GM21381 (cell line): ENCODE data around the gene ARMH2.

Experiments used
- ATAC-seq: cut with Tn5 transposase; IDR thresholded peaks from one replicate; pipeline ENCODE4 v1.9.1; 2021; ENCODE audit warnings: mild to moderate bottlenecking, moderate library complexity; ENCODE audit not compliant: unreplicated experiment

The ARMH2 gene

DNA sequence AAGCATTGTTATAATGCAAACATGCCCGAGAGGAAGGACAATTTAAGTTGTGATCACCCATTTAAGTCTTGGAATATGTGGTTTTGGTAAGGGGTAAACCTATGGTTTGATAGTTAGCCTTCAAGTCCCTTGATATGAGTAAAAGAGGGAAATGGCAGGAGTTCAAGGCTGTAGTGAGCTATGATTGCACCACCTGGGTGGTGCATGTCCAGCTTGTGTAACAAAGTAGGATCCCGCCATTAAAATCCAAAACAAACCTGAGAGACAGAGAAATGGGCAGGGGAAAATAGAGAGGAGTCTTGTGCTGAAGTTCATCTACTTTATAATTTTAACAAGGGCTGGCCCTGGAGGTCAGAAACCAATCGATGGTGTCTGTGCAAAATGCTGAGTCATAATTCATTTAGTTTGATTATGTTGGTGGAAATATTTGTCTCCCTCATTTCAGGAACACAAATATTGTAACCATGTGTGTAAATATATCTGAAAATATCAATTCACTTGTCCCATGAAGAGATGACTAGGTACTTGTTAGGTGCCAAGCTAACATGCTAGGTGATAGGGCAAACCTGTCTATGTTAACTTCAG is 23.2 kb upstream of the ARMH2 start:
- no peak for ATAC-seq

DNA sequence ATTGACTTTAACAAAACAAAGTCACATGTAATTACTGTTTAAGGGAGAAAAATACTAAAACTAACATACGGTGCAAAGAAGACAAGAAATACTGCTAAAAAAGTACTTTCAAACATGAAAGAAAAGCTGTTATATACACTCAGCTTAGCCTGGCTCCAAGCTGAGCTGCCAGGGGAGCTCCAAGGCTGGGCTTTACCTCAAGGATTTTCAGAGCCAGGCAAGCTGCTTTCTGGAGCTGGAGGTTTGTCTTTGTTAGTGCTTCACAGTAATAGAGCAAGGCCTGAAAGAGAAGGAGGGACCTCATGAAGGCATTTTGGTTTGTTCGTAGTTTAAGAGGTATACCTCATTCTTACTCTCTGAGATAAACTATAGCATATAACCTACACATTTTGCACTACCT is 19.6 kb upstream of the ARMH2 start:
- ATAC-seq = no peak

DNA sequence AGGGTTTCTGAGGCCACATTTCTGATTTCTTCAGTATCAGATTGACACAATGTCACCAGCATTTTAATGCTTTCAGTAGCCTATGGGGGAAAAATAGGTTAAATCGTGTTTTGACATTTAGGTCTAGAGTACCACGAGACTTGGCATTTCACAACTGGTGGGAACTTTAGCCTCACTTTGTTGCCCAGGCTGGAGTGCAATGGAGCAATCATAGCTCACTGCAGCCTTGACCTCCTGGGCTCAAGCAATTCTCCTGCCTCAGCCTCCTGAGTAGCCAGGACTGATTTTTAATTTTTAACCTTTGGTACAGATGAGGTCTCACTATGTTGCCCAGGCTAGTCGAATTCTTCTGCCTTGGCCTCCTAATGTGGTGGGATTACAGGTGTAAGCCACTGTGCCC is 11.0 kb upstream of the ARMH2 start:
- no peak for ATAC-seq

DNA sequence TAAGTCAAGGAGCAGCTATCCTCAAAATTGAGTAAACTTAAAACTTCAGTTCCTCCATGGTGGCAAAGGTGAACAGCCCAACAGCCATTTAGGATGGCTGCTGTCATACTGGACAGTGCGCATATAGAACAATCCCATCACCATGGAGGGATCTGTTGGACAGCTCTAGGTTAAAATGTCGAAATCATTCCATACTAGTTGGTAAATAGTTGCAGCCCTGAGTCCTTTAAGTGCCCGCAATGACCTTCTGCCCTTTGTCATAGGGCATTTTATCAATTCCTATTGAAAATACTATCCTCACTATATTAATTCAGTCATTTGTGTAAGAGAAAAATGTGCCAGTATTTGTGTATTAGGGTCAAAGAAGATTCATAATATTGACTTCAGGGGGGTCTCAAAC is 8.9 kb upstream of the ARMH2 start:
- no peak for ATAC-seq

DNA sequence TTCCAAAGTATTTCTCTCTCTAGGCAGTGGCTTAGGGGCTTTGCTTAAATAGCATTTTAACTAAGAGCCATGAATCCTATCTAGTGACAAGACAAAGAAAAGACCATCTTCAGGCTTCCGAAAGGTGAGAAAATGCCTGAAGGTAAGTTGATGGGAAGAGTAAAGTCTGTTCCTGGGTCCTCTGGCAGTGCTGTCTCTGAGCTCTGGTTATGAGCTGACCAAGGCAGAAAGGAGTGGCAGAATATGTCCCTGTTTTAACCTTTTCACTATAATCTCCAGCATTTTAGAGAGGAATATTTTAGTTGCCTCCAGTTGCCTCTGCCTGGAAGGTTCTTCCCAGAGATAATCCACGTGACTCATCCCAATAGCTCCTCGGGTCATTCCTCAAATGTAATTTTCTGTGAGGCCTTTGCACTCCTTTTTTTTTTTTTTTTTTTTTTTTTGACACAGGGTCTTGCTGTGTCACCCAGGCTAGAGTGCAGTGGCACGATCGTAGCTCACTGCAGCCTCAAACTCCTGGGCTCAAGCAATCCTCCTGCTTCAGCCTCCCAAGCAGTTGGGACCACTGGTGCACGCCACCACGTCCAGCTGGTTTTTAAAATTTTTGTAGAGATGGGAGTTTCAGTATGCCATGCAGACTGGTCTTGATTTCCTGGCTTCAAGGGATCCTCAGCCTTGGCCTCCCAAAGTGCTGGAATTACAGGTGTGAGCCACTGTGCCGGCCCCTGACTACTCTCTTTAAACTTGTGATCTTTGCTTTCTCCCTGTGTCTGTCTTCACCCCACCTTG is 3.7 kb upstream of the ARMH2 start:
- no peak for ATAC-seq

DNA sequence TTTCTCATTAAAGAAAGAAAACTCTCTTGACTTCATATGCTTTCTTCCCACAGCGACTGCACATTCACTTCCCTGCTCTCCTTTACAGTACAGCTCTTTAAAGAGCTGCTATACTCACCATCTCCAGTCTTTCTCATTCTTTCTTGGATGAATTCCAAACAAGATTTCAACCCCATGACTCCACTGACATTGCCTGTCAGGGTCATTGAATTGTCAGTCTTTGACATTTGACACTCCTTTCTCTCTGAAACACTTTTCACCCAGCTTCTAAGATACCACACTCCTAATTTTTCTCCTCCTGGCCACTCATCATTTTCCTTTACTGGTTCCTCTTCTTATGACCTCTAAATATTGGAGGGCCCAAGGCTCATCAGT is 811 bp upstream of the ARMH2 start:
- ATAC-seq = no peak

DNA sequence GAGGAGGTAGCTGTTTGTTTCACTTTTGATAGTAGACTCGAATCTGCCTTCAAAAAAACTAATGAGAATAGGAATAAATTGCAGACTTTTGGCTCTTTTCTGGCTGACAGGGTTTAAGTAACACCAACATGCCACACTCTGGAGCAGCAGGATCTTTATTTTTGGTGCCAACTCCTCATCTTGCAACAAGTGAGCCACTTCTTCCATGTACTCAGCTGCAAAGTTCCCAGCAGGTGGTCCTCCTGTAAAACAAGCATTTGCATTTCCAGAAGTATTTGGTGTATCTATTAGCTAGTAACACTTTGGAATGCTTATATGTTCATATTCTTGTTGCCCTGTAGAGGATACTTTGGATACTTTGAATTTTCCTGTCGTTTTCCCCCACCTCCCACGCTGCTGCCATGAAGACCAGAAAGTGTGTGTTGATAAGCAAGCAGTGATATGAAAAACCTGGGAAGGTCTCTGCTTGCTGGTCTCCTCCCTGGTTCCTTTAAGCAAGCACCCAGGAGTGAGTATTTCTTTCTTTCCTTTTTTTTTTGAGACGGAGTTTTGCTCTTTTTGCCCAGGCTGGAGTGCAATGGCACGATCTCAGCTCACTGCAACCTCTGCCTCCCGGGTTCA is 1.0 kb downstream of the ARMH2 start:
- ATAC-seq = no peak

DNA sequence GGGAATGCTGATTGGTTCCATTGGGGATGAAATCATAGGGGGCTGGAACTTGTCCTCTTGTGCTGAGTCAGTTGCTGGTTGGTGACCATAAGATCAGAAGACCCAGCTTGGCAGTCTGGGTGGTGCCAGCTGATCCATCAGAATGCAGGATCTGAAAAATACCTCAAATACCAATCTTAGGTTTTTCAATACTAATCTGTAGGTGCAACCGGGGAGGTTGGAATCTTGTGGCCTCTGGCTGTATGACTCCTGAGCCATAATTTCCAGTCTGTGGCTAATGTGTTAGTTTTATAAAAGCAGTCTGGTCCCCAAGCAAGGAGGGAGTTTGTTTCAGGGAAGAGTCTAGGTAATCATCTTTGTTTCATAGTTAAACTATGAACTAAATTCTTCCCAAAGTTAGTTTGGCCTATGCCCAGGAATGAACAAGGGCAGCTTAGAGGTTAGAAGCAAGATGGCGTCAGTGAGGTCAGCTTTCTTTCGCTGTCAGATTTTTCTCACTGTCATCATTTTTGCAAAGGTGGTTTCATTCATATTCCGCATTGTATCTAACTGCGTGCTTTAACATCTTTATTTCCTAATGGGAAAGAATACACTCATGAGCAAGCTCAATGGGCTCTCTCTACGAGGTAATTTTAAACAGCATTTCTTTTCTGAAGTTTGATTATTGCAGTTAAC is 2.0 kb downstream of the ARMH2 start:
- ATAC-seq = no peak

DNA sequence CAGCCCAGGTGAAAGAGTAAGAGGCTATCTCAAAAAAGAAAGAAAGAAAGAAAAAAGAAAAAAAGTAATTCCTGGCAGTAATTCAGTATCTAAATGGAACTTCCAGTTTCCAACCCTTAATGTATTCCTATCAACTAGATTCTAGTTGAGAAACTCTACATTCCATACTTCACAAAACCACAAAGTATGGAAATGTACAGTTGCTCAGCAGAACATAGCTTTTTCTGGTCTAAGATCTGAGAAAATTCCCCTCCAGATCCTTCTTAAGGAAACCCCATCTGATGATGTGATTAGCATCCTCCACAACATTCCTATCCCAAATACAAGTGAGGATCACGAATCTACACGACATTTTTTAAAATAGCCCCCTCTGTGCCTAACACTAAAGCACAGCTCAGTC is 3.6 kb downstream of the ARMH2 start:
- no peak for ATAC-seq

DNA sequence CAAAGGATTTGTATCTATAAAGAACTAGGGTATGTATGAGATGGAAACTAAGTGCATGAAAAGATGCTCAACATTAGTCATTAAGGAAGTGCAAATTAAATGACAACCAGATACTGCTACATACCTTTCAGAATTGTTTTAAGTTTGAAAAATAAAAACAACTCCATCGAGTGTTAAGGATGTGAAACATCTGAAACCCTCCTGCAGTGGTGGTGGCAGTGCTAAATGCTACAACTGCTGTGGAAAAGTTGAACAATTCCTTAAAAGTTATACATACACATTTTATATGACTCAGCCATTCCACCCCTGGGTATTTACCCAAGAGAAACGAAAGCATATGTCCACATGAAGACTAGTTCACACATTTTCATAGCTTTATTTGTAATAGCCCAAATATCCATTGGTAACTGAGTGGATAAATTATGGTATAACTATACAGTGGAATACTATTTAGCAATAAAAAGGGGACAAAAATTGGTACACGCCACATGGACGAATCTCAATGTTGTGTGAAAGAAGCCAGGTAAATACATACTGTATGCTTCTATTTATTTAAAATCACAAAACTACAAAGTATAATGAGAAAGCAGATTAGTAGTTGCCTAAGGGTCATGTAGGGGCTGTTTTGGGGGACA is 10.6 kb downstream of the ARMH2 start:
- no peak for ATAC-seq

DNA sequence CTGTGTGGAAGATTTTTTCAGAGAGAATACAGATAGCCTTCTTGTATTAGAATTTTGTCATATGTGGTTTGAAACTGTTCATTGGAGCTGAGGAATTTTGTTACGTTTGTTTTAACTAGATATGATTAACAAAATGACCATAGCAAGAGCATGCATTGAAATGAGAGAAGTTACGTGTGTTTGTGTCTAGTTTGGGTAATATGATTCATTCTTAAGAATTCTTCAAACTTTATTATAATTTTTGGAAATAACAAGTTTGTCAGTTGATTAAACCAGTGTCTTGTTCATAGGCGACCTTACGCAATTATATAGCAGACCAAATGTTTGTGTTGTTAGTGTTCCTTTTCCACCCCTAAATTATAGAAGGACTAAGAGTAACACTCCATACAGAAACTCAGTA is 18.5 kb downstream of the ARMH2 start:
- no peak for ATAC-seq

DNA sequence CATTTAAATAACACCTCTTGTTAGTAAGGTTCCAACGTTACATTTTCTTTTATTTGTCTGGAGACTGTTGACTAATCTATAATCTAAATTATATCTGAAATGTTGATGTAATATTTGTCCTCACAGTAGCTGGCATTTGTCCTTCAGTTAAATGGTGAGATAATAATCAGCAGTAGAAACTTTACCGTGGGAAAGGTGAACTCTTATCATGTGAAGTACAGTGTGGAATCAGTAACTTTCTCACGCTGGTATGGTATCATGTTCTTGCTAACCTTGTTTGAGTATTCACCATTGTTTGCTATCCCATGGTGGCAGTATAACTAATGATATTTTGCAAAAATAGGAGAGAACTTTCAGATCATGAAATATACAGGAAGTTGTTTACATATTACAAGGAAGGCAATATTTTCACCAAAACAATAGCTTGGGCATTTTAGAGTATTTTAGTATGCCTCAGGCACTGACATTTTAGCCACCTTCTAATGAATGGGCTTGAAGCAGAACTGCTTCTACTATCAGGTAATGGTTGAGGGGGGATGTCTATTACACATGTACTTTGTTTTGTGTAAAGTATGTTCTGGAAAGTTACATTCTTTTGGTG is 19.2 kb downstream of the ARMH2 start:
- no peak for ATAC-seq

DNA sequence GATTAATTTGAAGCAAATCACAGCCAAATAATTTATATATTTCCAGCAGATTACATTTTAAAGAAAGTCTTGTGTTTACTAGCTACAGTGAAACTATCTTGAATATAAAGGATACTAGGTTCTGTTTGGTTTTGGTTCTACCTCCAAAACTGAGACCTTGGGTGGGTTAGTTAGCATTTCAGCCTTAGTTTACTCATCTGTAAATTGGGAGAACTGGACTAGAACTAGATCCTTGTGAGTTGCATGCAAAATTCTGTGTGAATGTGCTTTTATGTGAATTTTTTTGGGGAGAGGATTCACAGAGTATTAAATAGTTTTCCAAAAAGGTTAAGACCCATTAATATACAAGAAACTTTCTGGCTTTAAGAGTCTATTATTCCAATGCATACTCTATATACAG is 19.8 kb downstream of the ARMH2 start:
- no peak for ATAC-seq

DNA sequence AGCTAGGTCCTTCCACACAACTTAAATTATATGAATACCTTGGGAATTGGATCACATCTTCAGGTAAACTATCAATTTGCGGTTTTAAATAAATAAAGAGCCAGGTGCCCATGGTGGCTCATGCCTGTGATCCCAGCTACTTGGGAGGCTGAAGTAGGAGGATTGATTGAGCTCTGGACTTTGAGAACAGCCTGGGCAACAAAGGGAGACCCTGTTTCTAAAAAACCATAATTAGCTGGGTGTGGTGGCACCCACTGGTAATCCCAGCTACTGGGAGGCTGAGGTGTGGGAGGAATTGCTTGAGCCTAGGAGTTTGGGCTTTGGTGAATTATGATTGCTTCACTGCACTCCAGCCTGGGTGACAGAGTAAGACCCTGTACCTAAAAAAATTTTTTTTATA is 20.6 kb downstream of the ARMH2 start:
- ATAC-seq = no peak

DNA sequence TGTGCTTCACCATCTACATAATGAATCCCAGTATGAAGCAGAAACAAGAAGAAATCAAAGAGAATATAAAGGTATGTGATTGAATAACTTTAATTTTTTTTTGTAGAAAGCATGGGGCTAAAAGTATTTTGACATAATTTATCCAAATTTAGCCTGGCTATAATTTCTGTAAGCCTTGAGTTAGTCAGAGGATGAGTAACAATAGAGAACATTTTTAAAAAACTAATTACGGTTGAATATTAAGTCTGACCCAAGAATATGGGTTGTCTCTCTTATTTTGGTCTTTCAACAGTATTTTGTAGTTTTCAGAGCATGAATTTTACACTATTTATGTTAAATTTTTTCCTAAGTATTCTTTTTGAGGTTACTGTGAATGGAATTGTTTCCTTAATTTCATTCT is 21.5 kb downstream of the ARMH2 start:
- no peak for ATAC-seq

DNA sequence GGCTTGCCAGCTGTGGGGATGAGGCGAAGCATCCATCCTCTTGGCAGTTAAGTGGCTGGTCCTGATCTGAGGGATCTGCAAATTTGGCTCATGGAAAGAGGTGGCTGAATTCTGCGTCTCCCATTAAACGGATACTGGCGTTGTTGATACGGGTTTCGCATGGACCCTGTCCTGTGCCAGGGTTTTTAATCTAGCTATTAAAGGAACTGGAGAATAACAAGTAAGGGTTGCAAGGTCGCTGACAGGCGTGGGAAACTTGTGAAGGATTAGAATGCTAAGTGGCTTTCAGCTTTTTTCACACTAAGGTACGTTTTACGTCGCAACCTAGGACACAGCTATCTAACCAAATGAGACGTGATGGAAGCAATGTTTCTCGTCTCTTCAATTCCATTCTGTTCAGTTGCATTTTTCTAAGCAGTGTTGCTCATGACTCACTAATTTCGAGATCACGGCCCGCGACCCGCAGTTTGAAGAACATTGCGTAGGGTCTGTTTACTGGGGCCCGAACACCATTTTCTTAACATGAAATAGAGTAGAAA is 23.1 kb downstream of the ARMH2 start:
- ATAC-seq = no peak

DNA sequence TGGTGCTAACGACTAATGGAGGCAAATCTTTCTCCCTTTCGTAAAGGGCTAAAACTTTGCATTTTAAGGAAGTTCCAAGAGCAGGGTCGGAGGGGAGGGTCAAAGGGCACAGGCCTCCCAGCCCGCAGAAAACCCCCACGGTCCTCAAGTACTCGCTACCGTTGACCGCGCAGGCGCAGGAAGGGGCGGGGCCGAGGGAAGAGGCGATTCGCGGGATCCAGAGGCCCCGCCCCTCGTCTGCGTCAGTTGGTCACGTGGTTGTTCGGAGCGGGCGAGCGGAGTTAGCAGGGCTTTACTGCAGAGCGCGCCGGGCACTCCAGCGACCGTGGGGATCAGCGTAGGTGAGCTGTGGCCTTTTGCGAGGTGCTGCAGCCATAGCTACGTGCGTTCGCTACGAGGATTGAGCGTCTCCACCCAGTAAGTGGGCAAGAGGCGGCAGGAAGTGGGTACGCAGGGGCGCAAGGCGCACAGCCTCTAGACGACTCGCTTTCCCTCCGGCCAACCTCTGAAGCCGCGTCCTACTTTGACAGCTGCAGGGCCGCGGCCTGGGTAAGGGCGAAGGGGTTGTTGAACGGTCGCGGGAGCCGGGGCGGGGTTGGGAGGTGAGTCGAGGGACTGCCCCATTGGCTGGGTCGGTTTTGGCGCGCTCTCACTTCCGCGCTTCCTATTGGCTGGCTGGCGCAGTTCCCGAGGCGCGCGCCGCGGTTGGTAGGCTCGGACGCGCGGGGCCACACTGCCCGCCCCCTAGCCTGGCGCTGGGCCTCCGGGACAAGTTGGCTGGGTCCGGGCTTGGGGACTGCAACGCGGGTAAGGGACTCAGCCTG is 23.8 kb downstream of the ARMH2 start, which contains the start of gene GMNN:
TSS of gene GMNN (plus strand) at position 242 of the 824 bp plus-strand sequence. CDS start 2,310 bp downstream, outside the sequence.
- ATAC-seq = peak; percentile 94

DNA sequence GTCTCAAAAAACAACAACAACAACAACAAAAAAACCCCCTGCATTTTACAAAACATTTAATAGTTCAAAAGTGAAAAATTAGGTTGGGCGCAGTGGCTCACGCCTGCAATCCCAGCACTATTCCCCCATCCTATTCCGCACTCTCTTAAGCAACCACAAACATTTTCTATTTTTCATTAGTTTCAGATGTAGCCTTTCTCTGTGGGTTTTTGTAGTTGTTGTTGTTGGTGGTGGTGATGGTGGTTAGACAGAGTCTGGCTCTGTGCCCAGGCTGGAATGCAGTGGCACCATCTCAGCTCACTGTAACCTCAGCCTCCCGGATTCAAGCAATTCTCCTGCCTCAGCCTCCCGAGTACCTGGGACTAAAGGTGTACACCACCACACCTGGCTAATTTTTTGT is 30.4 kb downstream of the ARMH2 start:
- ATAC-seq = no peak

DNA sequence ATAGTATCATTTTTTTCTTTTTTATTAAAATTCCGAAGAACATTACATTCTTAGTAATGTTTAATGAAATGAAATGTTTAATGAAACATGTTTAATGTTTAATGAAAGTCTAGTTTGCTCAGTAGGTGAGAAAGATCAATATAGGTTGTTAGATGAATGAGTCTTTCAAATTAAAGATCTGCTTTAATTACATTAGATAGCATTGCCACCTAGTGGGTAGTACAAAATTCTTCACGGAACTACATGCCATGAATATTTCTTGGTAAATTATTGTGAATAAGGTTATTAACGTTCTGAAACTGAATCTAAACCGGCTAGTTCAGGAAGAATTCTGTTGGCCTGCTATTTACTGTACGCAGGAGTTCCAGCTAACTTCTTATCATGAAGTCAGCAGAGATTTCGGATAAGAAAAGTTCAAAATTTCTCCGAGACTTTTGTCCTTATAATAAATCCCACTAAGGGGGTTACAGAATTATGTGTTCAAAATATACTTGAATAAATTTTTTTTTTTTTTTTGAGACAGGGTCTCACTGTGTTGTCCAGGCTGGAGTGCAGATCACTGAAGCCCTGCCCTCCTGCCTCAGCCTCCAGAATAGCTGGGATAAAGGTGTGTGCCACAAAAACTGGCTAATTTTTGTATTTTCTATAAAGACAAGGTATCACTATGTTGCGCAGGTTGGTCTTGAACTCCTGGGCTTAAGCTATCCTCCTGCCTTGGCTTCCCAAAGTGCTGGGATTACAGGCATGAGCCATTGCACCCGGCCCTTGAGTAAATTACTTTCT is 31.8 kb downstream of the ARMH2 start:
- ATAC-seq = peak; percentile 49
